HG02588 (cell line): ENCODE results near the gene REV3L.
"Not testable (repeated sequence)": the region's sequence is repeated elsewhere in the genome, so short reads cannot be mapped to it uniquely, and the experiment has no call there.

ENCODE experiments used
- ATAC-seq: cut with Tn5 transposase; IDR thresholded peaks from one replicate; pipeline ENCODE4 v1.9.1; 2021; ENCODE audit warnings: mild to moderate bottlenecking, moderate library complexity; ENCODE audit not compliant: unreplicated experiment

Gene REV3L

GRCh38 chr6:111307275-111307858 lies 175.7 kb downstream of the REV3L start:
- ATAC-seq = no peak

GRCh38 chr6:111306104-111306888 lies 176.7 kb downstream of the REV3L start:
- ATAC-seq = no peak

GRCh38 chr6:111301946-111302345 lies 181.1 kb downstream of the REV3L start:
- no peak for ATAC-seq

- not testable (repeated sequence) for ATAC-seq
Observed at GRCh38 chr6:111300938-111301800, 181.8 kb downstream of the REV3L start.

GRCh38 chr6:111297776-111298175 lies 185.2 kb downstream of the REV3L start:
- ATAC-seq = no peak

- no peak for ATAC-seq
Observed at GRCh38 chr6:111294374-111294967, 188.5 kb downstream of the REV3L start.

GRCh38 chr6:111291336-111292259 lies 191.4 kb downstream of the REV3L start:
- peak; percentile 29 for ATAC-seq

GRCh38 chr6:111290689-111291335 lies 192.2 kb downstream of the REV3L start:
- ATAC-seq = peak; percentile 96

GRCh38 chr6:111284356-111284755 lies 198.7 kb downstream of the REV3L start:
- ATAC-seq = not testable (repeated sequence)

- ATAC-seq = no peak
Observed at GRCh38 chr6:111283707-111284106, 199.3 kb downstream of the REV3L start.

- ATAC-seq = no peak
Observed at GRCh38 chr6:111282515-111282914, 200.5 kb downstream of the REV3L start.

GRCh38 chr6:111280445-111280955 lies 202.5 kb downstream of the REV3L start:
- ATAC-seq = no peak

- no peak for ATAC-seq
Observed at GRCh38 chr6:111278731-111279130, 204.3 kb downstream of the REV3L start.

GRCh38 chr6:111277819-111278218 lies 205.2 kb downstream of the REV3L start:
- no peak for ATAC-seq

- ATAC-seq = no peak
Observed at GRCh38 chr6:111276736-111277135, 206.3 kb downstream of the REV3L start.

- ATAC-seq = no peak
Observed at GRCh38 chr6:111276335-111276734, 206.7 kb downstream of the REV3L start.

GRCh38 chr6:111274593-111275217 lies 208.3 kb downstream of the REV3L start:
- no peak for ATAC-seq

- no peak for ATAC-seq
Observed at GRCh38 chr6:111270121-111270520, 212.9 kb downstream of the REV3L start.

- no peak for ATAC-seq
Observed at GRCh38 chr6:111269401-111269970, 213.5 kb downstream of the REV3L start.
